Choroid plexus epithelial cell (primary cell): Measurements from ENCODE around the gene TICRR.

Experiments
- DNase-seq: peaks from one replicate; pipeline ENCODE4 v3.0.0-alpha.2; 2010; ENCODE audit warnings: low read depth
- H3K4me3 ChIP-seq: 2 replicates; pipeline ENCODE4 v1.5.1; 2011; ENCODE audit warnings: low read depth, mild to moderate bottlenecking, control low read depth, low read length, moderate library complexity
- TF ChIP-seq, protein P1 (sequence below): conservative IDR thresholded peaks from 2 replicates; pipeline ENCODE4 v1.5.1; 2011; ENCODE audit warnings: low read depth, mild to moderate bottlenecking, control low read depth, inconsistent platforms, low read length, moderate library complexity

The TICRR gene

DNA sequence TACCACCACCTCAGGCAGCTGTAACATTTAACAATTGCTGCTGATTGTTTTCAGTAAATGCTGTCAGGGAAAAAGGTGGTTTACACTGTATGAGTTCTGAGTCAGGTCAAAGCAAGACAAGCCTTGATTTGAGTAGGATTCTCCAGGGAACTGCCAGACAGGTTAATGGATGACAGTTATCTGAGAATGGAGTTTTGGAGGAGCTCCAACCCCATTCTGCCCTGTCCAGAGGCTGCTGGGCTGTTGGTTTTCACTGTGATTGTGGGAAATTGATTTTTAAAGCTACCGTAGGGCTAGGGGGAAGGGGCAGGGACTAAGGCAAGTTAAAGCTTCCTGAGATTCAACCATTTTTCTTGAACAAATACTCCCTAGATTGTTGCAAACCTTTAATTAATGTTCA lies 39.9 kb downstream of the TICRR start:
- TF ChIP-seq, protein P1, sequence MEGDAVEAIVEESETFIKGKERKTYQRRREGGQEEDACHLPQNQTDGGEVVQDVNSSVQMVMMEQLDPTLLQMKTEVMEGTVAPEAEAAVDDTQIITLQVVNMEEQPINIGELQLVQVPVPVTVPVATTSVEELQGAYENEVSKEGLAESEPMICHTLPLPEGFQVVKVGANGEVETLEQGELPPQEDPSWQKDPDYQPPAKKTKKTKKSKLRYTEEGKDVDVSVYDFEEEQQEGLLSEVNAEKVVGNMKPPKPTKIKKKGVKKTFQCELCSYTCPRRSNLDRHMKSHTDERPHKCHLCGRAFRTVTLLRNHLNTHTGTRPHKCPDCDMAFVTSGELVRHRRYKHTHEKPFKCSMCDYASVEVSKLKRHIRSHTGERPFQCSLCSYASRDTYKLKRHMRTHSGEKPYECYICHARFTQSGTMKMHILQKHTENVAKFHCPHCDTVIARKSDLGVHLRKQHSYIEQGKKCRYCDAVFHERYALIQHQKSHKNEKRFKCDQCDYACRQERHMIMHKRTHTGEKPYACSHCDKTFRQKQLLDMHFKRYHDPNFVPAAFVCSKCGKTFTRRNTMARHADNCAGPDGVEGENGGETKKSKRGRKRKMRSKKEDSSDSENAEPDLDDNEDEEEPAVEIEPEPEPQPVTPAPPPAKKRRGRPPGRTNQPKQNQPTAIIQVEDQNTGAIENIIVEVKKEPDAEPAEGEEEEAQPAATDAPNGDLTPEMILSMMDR: no peak
- H3K4me3 ChIP-seq: no peak overlapping the region
- DNase-seq: no peak

DNA sequence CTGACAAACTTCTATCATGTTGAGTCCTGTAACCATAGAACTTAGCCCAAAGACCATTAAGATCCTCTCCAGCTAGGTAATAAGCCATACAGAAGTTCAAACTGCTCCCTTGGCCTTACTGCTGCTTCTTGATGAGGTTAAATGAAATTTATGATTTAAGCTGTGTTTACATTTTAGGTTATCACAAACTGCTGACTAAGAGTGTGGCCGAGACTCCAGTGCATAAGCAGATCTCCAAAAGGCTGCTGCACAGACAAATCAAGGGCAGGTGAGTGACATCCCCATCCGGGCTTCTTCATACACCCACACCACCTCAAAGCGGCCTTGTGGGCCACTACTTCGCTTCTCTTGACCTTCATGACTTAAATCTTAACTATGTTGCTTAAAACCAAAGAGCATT lies 41.0 kb downstream of the TICRR start:
- DNase-seq: no peak
- TF ChIP-seq, protein P1: no peak
- H3K4me3 ChIP-seq: no peak overlapping the region

DNA sequence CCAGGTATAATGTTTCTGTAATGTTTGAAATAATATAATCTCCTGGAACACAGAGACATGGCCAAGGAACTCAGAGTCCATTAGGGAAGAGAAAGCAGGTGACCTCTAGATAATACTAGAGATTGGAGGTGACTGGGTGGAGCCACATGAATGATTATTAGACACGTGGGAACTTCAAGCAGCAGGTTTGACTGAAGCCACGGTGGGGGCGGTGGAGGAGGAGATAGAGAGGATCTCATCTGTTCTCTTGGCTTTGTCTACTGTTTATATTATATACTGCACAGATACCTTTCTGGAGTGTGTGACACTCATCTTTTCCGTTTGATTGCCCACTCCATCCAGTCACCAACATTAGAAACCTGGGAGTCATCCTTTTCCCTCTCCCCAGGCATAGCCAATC lies 46.3 kb downstream of the TICRR start:
- no peak overlapping the region for H3K4me3 ChIP-seq
- TF ChIP-seq, protein P1: no peak
- no peak for DNase-seq

DNA sequence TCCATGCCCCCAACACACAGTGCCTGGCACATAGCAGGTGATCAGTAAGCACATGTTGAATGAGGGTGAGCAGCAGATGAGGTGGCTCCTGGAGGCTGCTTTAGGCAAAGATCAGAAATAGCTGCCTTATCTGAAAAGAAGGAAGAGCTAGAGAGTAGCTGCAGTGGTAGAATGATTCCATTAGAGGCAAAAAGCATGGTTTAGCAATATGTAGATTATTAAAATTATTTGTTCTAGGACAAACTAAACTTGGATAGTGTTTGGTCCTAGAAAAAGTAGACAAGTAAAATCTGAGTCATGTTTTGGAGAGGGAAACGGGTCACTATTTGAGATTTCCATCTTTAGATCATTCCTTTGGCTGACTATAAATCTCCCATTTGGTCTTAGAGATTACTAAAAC lies 47.9 kb downstream of the TICRR start:
- TF ChIP-seq, protein P1: no peak
- DNase-seq: no peak
- no peak overlapping the region for H3K4me3 ChIP-seq

DNA sequence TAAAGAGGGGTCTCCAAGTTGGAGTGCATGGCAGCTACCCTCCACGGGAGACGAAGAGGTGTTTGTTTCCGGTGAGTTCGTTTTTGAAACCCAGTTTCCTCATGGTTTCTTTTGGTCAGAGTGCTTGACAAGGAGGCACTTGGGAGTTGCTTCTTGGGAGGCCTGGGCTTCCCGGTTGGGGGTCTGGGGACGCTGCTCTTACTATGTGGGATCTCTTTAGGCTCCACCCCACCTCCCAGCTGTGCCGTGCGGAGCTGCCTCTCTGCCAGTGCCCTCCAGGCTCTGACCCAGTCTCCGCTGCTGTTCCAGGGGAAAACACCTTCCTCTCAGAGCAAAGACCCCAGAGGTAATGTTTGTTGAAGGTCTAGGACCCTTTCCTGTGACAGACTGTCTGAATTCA lies 50.4 kb downstream of the TICRR start:
- DNase-seq: no peak
- TF ChIP-seq, protein P1: no peak
- H3K4me3 ChIP-seq: no peak overlapping the region

DNA sequence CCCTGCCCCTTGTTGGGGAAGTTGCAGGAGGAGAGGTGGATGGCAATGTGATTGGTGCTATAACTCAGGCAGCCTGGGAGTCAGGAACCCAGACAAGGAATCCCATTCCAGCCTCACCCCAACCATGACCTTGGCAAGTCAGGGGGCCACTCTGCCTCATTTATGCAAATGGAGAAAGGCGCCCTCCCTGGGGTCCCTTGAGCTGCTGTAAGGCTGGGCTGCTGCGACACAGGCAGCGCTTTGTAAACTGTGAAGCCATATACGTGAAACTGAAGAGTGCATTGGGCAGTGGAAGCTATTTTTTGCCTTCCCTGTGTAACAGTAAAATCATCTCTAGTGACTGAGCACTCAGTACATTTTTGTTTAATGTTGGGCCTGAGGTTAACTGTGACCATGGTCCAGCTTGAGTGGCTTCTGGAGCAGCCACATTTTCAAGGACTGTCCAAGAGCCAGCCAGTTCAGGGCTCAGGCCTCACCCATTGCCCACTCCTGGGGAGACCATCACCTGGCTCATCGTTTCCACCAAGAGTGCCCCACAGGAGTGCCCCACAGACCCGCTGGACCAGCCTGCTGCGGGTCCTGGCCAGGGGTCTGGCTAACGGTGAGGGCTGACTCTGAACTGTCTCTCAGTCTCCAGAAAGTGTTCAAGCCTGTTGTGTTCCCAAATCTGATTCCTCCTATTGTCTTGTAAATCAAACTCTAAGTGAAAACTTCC lies 52.1 kb downstream of the TICRR start:
- no peak for DNase-seq

More for the DNA sequence above, 52.1 kb downstream of the TICRR start:
- TF ChIP-seq, protein P1: no peak
- no peak overlapping the region for H3K4me3 ChIP-seq
